NCI-H2171 (cell line): ENCODE data around the gene THSD7B.
"Not testable (repeated sequence)": the region's sequence is repeated elsewhere in the genome, so short reads cannot be mapped to it uniquely, and the experiment has no call there.

Experiments used
- DNase-seq: peaks from one replicate; lab custom pipeline; 2025; lab: John Stamatoyannopoulos, UW

The THSD7B gene

GRCh38 chr2:137039482-137040152, 274.3 kb downstream of the THSD7B start:
- no peak for DNase-seq

- DNase-seq, result no peak
Observed at GRCh38 chr2:137047369-137047768, 282.0 kb downstream of the THSD7B start.

GRCh38 chr2:137048455-137048854, 283.1 kb downstream of the THSD7B start:
- no peak for DNase-seq

- DNase-seq, result peak; percentile 4
Observed at GRCh38 chr2:137049518-137049917, 284.2 kb downstream of the THSD7B start.

- DNase-seq, result no peak
Observed at GRCh38 chr2:137050949-137051348, 285.6 kb downstream of the THSD7B start.

GRCh38 chr2:137051778-137052398, 286.5 kb downstream of the THSD7B start:
- DNase-seq, result no peak

- DNase-seq, result no peak
Observed at GRCh38 chr2:137056704-137057103, 291.4 kb downstream of the THSD7B start.

- not testable (repeated sequence) for DNase-seq
Observed at GRCh38 chr2:137076111-137076765, 310.9 kb downstream of the THSD7B start.

GRCh38 chr2:137091704-137092103, 326.4 kb downstream of the THSD7B start:
- no peak for DNase-seq

- no peak for DNase-seq
Observed at GRCh38 chr2:137093116-137093515, 327.8 kb downstream of the THSD7B start.

- no peak for DNase-seq
Observed at GRCh38 chr2:137096187-137096586, 330.8 kb downstream of the THSD7B start.

GRCh38 chr2:137096693-137097092, 331.3 kb downstream of the THSD7B start:
- DNase-seq, result no peak

- DNase-seq, result not testable (repeated sequence)
Observed at GRCh38 chr2:137101814-137102213, 336.5 kb downstream of the THSD7B start.

- no peak for DNase-seq
Observed at GRCh38 chr2:137107904-137108303, 342.6 kb downstream of the THSD7B start.

GRCh38 chr2:137111896-137112295, 346.6 kb downstream of the THSD7B start:
- no peak for DNase-seq

GRCh38 chr2:137115081-137115794, 349.9 kb downstream of the THSD7B start:
- no peak for DNase-seq

GRCh38 chr2:137115795-137116089, 350.4 kb downstream of the THSD7B start:
- DNase-seq, result no peak

- DNase-seq, result no peak
Observed at GRCh38 chr2:137117385-137117784, 352.0 kb downstream of the THSD7B start.

- DNase-seq, result no peak
Observed at GRCh38 chr2:137118140-137118539, 352.8 kb downstream of the THSD7B start.

GRCh38 chr2:137123226-137123625, 357.9 kb downstream of the THSD7B start:
- DNase-seq, result no peak

GRCh38 chr2:137133225-137133624, 367.9 kb downstream of the THSD7B start:
- DNase-seq, result no peak

GRCh38 chr2:137138263-137138662, 372.9 kb downstream of the THSD7B start:
- DNase-seq, result no peak

- DNase-seq, result no peak
Observed at GRCh38 chr2:137151731-137152130, 386.4 kb downstream of the THSD7B start.
